Neural cell (in vitro differentiated cells): ENCODE results near the gene BMPR1B. TPM values are rescaled to one million over a fixed set of nuclear protein-coding genes. Genes with fewer than 3 reads are reported as not detected.

ENCODE experiments used
- H2AFZ ChIP-seq: fragments of 200-600, 300-800 bp; sonication (generic), shearing (Covaris generic); 2 replicates; pipeline ENCODE4 v1.6.0; 2014; ENCODE audit warnings: low read depth, mild to moderate bottlenecking, antibody characterized with exemption, low read length, moderate library complexity
- H3F3A ChIP-seq: fragments of 200-600 bp; shearing (Covaris generic); 2 replicates; pipeline ENCODE4 v1.6.1; 2016; ENCODE audit warnings: mild to moderate bottlenecking, moderate library complexity, mixed read lengths, antibody characterized with exemption, low read length; ENCODE audit not compliant: insufficient read depth, poor library complexity, severe bottlenecking
- H3K27ac ChIP-seq: fragments of 200-600, 300-800 bp; sonication (generic), shearing (Covaris generic); 2 replicates; pipeline ENCODE4 v1.5.1; 2014; ENCODE audit warnings: mild to moderate bottlenecking, low read length, moderate library complexity
- H3K27me3 ChIP-seq: fragments of 300-800, 200-600 bp; sonication (generic), shearing (Covaris generic); 2 replicates; pipeline ENCODE4 v1.6.0; 2014; ENCODE audit warnings: mild to moderate bottlenecking, low read depth, low read length, moderate library complexity; ENCODE audit not compliant: insufficient read depth
- H3K36me3 ChIP-seq: fragments of 300-800, 200-600 bp; sonication (generic), shearing (Covaris generic); 2 replicates; pipeline ENCODE4 v1.5.1; 2014; ENCODE audit warnings: mild to moderate bottlenecking, antibody characterized with exemption, low read length, moderate library complexity; ENCODE audit not compliant: insufficient read depth
- H3K4me2 ChIP-seq: fragments of 300-800, 200-600 bp; sonication (generic), shearing (Covaris generic); 2 replicates; pipeline ENCODE4 v1.6.0; 2014; ENCODE audit warnings: mild to moderate bottlenecking, low read length
- H3K4me3 ChIP-seq: fragments of 300-800, 200-600 bp; sonication (generic), shearing (Covaris generic); 2 replicates; pipeline ENCODE4 v1.5.1; 2014; ENCODE audit warnings: mild to moderate bottlenecking, low read length, moderate library complexity
- H3K79me2 ChIP-seq: fragments of 200-600 bp; shearing (Covaris generic); replicated peaks from 2 replicates; pipeline ENCODE4 v1.6.0; 2014; ENCODE audit warnings: mild to moderate bottlenecking, low read length, moderate library complexity; ENCODE audit not compliant: insufficient read depth
- H3K9ac ChIP-seq: fragments of 300-800, 200-600 bp; sonication (generic), shearing (Covaris generic); 2 replicates; pipeline ENCODE4 v1.6.1; 2016; ENCODE audit warnings: mild to moderate bottlenecking, low read length, mixed read lengths
- H3K9me2 ChIP-seq: fragments of 200-600 bp; shearing (Covaris generic); 2 replicates; pipeline ENCODE4 v1.6.1; 2016; ENCODE audit warnings: mild to moderate bottlenecking, low read length, mixed read lengths; ENCODE audit not compliant: insufficient read depth
- H3K9me3 ChIP-seq: fragments of 200-600, 300-800 bp; sonication (generic), shearing (Covaris generic); 2 replicates; pipeline ENCODE4 v1.6.1; 2016; ENCODE audit warnings: mild to moderate bottlenecking, mixed run types, low read length, moderate library complexity, mixed read lengths
- H4K20me1 ChIP-seq: fragments of 200-600 bp; shearing (Covaris generic); 2 replicates; pipeline ENCODE4 v1.6.1; 2016; ENCODE audit warnings: mild to moderate bottlenecking, mixed run types; ENCODE audit not compliant: insufficient read depth
- EP300 ChIP-seq: fragments of 450-650 bp; conservative IDR thresholded peaks from 2 replicates; pipeline ENCODE4 v1.6.1; 2014; ENCODE audit warnings: antibody characterized with exemption, mild to moderate bottlenecking, moderate library complexity; ENCODE audit not compliant: poor library complexity, severe bottlenecking
- EZH2 ChIP-seq: fragments of 200-600, 300-800 bp; shearing (Covaris generic), sonication (generic); IDR thresholded peaks from 2 replicates; pipeline ENCODE4 v1.6.1; 2014; ENCODE audit warnings: antibody characterized with exemption, low read length, borderline replicate concordance, mild to moderate bottlenecking; ENCODE audit not compliant: insufficient read depth, poor library complexity, severe bottlenecking
- MXI1 ChIP-seq: fragments of 450-650 bp; conservative IDR thresholded peaks from 2 replicates; pipeline ENCODE4 v1.6.1; 2014; ENCODE audit warnings: antibody characterized with exemption, mild to moderate bottlenecking; ENCODE audit not compliant: poor library complexity, severe bottlenecking
- POLR2AphosphoS5 ChIP-seq: IDR thresholded peaks from 2 replicates; pipeline ENCODE4 v1.6.1; 2012
- RAD21 ChIP-seq: fragments of 450-650 bp; conservative IDR thresholded peaks from 2 replicates; pipeline ENCODE4 v1.6.1; 2014; ENCODE audit warnings: antibody characterized with exemption, mild to moderate bottlenecking, moderate library complexity
- SMC3 ChIP-seq: fragments of 450-650 bp; conservative IDR thresholded peaks from 2 replicates; pipeline ENCODE4 v1.6.1; 2014; ENCODE audit warnings: antibody characterized with exemption, mild to moderate bottlenecking, moderate library complexity; ENCODE audit not compliant: poor library complexity
- polyA plus RNA-seq: library from polyadenylated mRNA; depleted of rRNA; stranded (reverse); fragments of >200 nt; gene quantifications from 2 replicates; pipeline ENCODE4 v1.2.3, GENCODE V29; 2014
- TF ChIP-seq, protein P1 (sequence below): IDR thresholded peaks from 2 replicates; pipeline ENCODE4 v1.6.1; 2012; ENCODE audit warnings: borderline replicate concordance
- TF ChIP-seq, protein P2 (sequence below): fragments of 450-650 bp; IDR thresholded peaks from 2 replicates; pipeline ENCODE4 v1.5.1; 2014; ENCODE audit warnings: antibody characterized with exemption, mild to moderate bottlenecking, moderate library complexity; ENCODE audit not compliant: poor library complexity, severe bottlenecking

The BMPR1B gene
- polyA plus RNA-seq, 1 donor from 2014 or later: 1.6 TPM

DNA sequence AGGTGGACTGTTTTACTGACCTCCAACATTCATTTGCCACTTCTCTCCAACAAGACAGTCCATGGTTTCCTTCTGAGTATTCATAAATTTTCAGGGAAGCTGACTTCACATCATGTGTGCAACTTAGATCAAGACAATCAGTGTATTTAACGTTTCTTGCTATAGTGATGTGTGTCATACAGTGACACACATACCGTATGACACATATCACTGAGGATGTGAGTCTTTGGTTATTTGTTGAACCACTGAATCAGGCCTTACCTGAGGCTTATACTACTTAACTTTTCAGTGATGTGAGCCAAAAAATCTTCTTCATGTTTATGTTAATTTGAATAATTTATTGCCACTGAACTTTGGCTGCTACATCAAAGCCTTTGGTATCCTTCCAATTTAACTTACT, 166.8 kb downstream of the BMPR1B start:
- H4K20me1 ChIP-seq: no peaks in the 10 kb centered on the region
- TF ChIP-seq RAD21 (no peak), SMC3 (no peak), MXI1 (no peak), EZH2 (no peak), POLR2AphosphoS5 (no peak), EP300 (no peak)
- TF ChIP-seq, protein P1, sequence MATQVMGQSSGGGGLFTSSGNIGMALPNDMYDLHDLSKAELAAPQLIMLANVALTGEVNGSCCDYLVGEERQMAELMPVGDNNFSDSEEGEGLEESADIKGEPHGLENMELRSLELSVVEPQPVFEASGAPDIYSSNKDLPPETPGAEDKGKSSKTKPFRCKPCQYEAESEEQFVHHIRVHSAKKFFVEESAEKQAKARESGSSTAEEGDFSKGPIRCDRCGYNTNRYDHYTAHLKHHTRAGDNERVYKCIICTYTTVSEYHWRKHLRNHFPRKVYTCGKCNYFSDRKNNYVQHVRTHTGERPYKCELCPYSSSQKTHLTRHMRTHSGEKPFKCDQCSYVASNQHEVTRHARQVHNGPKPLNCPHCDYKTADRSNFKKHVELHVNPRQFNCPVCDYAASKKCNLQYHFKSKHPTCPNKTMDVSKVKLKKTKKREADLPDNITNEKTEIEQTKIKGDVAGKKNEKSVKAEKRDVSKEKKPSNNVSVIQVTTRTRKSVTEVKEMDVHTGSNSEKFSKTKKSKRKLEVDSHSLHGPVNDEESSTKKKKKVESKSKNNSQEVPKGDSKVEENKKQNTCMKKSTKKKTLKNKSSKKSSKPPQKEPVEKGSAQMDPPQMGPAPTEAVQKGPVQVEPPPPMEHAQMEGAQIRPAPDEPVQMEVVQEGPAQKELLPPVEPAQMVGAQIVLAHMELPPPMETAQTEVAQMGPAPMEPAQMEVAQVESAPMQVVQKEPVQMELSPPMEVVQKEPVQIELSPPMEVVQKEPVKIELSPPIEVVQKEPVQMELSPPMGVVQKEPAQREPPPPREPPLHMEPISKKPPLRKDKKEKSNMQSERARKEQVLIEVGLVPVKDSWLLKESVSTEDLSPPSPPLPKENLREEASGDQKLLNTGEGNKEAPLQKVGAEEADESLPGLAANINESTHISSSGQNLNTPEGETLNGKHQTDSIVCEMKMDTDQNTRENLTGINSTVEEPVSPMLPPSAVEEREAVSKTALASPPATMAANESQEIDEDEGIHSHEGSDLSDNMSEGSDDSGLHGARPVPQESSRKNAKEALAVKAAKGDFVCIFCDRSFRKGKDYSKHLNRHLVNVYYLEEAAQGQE: no peak
- H3K27me3 ChIP-seq: no peaks in the 10 kb centered on the region
- H3K9me2 ChIP-seq: no peaks in the 10 kb centered on the region
- no peak overlapping the region for H3K4me2 ChIP-seq
- H3K4me3 ChIP-seq: no peak overlapping the region
- H3K9me3 ChIP-seq: no peaks in the 10 kb centered on the region
- H3K36me3 ChIP-seq: no peaks in the 10 kb centered on the region
- H3F3A ChIP-seq: no peaks in the 10 kb centered on the region
- no peak overlapping the region for H2AFZ ChIP-seq
- no peak overlapping the region for H3K27ac ChIP-seq
- H3K9ac ChIP-seq: no peak overlapping the region
- H3K79me2 ChIP-seq: no peaks in the 10 kb centered on the region

DNA sequence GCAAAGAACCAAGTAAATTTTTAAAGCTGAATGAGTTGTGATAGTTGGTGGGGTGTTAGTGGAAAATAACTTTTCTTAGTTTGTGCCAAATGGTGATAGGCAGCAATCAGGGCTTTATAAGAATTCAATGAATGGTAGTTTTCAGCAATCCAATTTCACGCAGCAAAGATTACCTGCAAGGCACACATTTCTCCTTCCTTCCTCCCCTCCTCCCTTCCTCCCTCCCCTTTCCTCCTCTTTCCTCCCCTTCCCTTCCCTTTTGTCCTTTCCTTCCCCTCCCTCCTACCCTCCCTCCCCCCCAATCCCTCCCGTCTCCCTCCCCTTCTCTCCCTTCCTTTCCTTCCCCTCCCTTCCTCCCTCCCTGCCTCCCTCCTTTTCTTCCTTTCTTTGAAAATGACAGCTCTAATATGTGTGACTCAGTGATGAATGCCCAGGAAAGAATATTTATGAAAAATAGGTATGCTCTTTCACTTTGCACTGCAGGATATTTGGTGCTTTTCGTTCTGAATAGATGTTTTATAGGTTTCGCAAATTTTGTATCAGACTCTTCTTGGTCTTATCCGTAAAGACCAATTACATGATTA, 168.1 kb downstream of the BMPR1B start:
- Histone ChIP-seq H2AFZ (no peak overlapping the region), H3K4me2 (no peak overlapping the region)

More for the DNA sequence above, 168.1 kb downstream of the BMPR1B start:
- H4K20me1 ChIP-seq: no peaks in the 10 kb centered on the region
- H3K4me3 ChIP-seq: no peak overlapping the region
- H3K79me2 ChIP-seq: no peaks in the 10 kb centered on the region
- no peaks in the 10 kb centered on the region for H3F3A ChIP-seq
- TF ChIP-seq, protein P1: no peak
- TF ChIP-seq MXI1: no peak
- no peak for TF ChIP-seq EZH2
- TF ChIP-seq, protein P2, sequence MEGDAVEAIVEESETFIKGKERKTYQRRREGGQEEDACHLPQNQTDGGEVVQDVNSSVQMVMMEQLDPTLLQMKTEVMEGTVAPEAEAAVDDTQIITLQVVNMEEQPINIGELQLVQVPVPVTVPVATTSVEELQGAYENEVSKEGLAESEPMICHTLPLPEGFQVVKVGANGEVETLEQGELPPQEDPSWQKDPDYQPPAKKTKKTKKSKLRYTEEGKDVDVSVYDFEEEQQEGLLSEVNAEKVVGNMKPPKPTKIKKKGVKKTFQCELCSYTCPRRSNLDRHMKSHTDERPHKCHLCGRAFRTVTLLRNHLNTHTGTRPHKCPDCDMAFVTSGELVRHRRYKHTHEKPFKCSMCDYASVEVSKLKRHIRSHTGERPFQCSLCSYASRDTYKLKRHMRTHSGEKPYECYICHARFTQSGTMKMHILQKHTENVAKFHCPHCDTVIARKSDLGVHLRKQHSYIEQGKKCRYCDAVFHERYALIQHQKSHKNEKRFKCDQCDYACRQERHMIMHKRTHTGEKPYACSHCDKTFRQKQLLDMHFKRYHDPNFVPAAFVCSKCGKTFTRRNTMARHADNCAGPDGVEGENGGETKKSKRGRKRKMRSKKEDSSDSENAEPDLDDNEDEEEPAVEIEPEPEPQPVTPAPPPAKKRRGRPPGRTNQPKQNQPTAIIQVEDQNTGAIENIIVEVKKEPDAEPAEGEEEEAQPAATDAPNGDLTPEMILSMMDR: no peak
- no peaks in the 10 kb centered on the region for H3K36me3 ChIP-seq
- H3K9me3 ChIP-seq: no peaks in the 10 kb centered on the region
- H3K9me2 ChIP-seq: no peaks in the 10 kb centered on the region
- H3K27ac ChIP-seq: no peak overlapping the region
- H3K9ac ChIP-seq: no peak overlapping the region
- H3K27me3 ChIP-seq: no peaks in the 10 kb centered on the region
